ENCODE data around the gene SLC4A11.
"Not testable (repeated sequence)": the region's sequence is repeated elsewhere in the genome, so short reads cannot be mapped to it uniquely, and the experiment has no call there.

SLC4A11 gene

GRCh38 chr20:3231889-3232588 is 7.0 kb downstream of the SLC4A11 start:
- in situ Hi-C loops (cut with MboI; ENCODE audit: low pct_unique_long_range_greater_than_20kb, low sequenced_read_pairs): no loop called here

GRCh38 chr20:3231116-3231515 is 7.9 kb downstream of the SLC4A11 start:
- in situ Hi-C loops (cut with MboI; ENCODE audit: low pct_unique_long_range_greater_than_20kb, low sequenced_read_pairs): no loop called here
- no peak for DNase-seq

More at GRCh38 chr20:3231889-3232588, 7.0 kb downstream of the SLC4A11 start:
- no peak for DNase-seq

GRCh38 chr20:3229798-3230197 is 9.2 kb downstream of the SLC4A11 start:
- DNase-seq: no peak
- in situ Hi-C loops (cut with MboI; ENCODE audit: low pct_unique_long_range_greater_than_20kb, low sequenced_read_pairs): no loop called here

- in situ Hi-C loops (cut with MboI; ENCODE audit: low pct_unique_long_range_greater_than_20kb, low sequenced_read_pairs): no loop called here
- no peak for DNase-seq
Observed at GRCh38 chr20:3229158-3229557, 9.8 kb downstream of the SLC4A11 start.

GRCh38 chr20:3228750-3229032 is 10.3 kb downstream of the SLC4A11 start:
- DNase-seq: no peak
- in situ Hi-C loops (cut with MboI; ENCODE audit: low pct_unique_long_range_greater_than_20kb, low sequenced_read_pairs): no loop called here

GRCh38 chr20:3227936-3228749 is 10.8 kb downstream of the SLC4A11 start:
- no peak for DNase-seq
- in situ Hi-C loops (cut with MboI; ENCODE audit: low pct_unique_long_range_greater_than_20kb, low sequenced_read_pairs): no loop called here

GRCh38 chr20:3227506-3227905 is 11.5 kb downstream of the SLC4A11 start:
- DNase-seq: no peak
- in situ Hi-C loops (cut with MboI; ENCODE audit: low pct_unique_long_range_greater_than_20kb, low sequenced_read_pairs): no loop called here

- in situ Hi-C loops (cut with MboI; ENCODE audit: low pct_unique_long_range_greater_than_20kb, low sequenced_read_pairs): no loop called here
- no peak for DNase-seq
Observed at GRCh38 chr20:3226864-3227263, 12.1 kb downstream of the SLC4A11 start.

- in situ Hi-C loops (cut with MboI; ENCODE audit: low pct_unique_long_range_greater_than_20kb, low sequenced_read_pairs): no loop called here
- no peak for DNase-seq
Observed at GRCh38 chr20:3226093-3226492, 12.9 kb downstream of the SLC4A11 start.

GRCh38 chr20:3224681-3225421 is 14.1 kb downstream of the SLC4A11 start:
- no peak for DNase-seq
- in situ Hi-C loops (cut with MboI; ENCODE audit: low pct_unique_long_range_greater_than_20kb, low sequenced_read_pairs): no loop called here

- in situ Hi-C loops (cut with MboI; ENCODE audit: low pct_unique_long_range_greater_than_20kb, low sequenced_read_pairs): no loop called here
- DNase-seq: no peak
Observed at GRCh38 chr20:3223994-3224680, 14.9 kb downstream of the SLC4A11 start.

GRCh38 chr20:3223651-3223993 is 15.4 kb downstream of the SLC4A11 start:
- DNase-seq: no peak
- in situ Hi-C loops (cut with MboI; ENCODE audit: low pct_unique_long_range_greater_than_20kb, low sequenced_read_pairs): no loop called here

- peak; percentile 40 for DNase-seq
- in situ Hi-C loops (cut with MboI; ENCODE audit: low pct_unique_long_range_greater_than_20kb, low sequenced_read_pairs): no loop called here
Observed at GRCh38 chr20:3222635-3223600, 16.1 kb downstream of the SLC4A11 start.

GRCh38 chr20:3221398-3222226 is 17.4 kb downstream of the SLC4A11 start:
- in situ Hi-C loops (cut with MboI; ENCODE audit: low pct_unique_long_range_greater_than_20kb, low sequenced_read_pairs): no loop called here
- no peak for DNase-seq

- in situ Hi-C loops (cut with MboI; ENCODE audit: low pct_unique_long_range_greater_than_20kb, low sequenced_read_pairs): no loop called here
- peak; percentile 82 for DNase-seq
Observed at GRCh38 chr20:3218307-3218988, 20.5 kb downstream of the SLC4A11 start.

GRCh38 chr20:3215359-3215917 is 23.6 kb downstream of the SLC4A11 start:
- in situ Hi-C loops (cut with MboI; ENCODE audit: low pct_unique_long_range_greater_than_20kb, low sequenced_read_pairs); DNase-seq: not testable (repeated sequence)

- DNase-seq: no peak
- in situ Hi-C loops (cut with MboI; ENCODE audit: low pct_unique_long_range_greater_than_20kb, low sequenced_read_pairs): no loop called here
Observed at GRCh38 chr20:3213226-3213625, 25.8 kb downstream of the SLC4A11 start.
